ENCODE measurements around the gene RNF115.

DNA sequence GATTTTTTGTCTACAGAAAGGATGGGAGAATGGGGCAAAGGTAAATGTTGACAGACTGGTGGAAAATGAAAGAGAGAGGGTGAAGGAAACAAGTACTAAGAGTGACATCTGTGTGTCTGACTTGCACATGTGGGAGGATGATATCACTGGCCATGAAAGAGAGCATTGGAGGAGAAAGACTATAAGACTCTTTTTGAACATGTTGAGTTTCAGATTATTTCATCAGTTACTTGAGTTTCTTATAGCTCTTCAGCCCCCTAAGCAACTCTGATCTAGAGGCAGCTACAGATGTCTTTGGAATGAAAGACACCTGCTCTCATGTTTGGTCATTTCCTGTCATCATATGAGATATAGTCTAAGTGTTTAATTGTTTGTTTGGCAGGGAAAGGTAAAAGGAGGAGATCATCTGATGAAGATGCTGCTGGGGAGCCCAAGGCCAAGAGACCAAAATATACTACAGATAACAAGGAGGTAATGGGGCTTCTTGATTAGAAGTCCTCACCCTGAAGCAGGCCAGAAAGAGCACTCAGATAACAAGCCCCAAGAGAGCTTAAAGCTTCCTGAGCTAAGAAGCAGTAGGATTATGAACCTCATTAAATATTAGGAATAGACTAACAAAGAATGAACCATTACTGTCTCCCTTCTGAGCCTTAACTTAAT lies 4.6 kb upstream of the RNF115 start:
- TF ChIP-seq, protein P1, sequence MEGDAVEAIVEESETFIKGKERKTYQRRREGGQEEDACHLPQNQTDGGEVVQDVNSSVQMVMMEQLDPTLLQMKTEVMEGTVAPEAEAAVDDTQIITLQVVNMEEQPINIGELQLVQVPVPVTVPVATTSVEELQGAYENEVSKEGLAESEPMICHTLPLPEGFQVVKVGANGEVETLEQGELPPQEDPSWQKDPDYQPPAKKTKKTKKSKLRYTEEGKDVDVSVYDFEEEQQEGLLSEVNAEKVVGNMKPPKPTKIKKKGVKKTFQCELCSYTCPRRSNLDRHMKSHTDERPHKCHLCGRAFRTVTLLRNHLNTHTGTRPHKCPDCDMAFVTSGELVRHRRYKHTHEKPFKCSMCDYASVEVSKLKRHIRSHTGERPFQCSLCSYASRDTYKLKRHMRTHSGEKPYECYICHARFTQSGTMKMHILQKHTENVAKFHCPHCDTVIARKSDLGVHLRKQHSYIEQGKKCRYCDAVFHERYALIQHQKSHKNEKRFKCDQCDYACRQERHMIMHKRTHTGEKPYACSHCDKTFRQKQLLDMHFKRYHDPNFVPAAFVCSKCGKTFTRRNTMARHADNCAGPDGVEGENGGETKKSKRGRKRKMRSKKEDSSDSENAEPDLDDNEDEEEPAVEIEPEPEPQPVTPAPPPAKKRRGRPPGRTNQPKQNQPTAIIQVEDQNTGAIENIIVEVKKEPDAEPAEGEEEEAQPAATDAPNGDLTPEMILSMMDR (IDR thresholded peaks at IDR 0.05), result no peak
- TF ChIP-seq EP300 (IDR thresholded peaks at IDR 0.05), result no peak

All from gastroesophageal sphincter (tissue), 3 donors.